Esophagus squamous epithelium (tissue), 5 donors: ENCODE data around the gene CXCR6. TPM values are rescaled to one million over a fixed set of nuclear protein-coding genes. Genes with fewer than 3 reads are reported as not detected.

ENCODE experiments used
- DNase-seq: peaks from one replicate; lab custom pipeline; 2025; lab: John Stamatoyannopoulos, UW
- H3K27ac ChIP-seq, 4 donors: fragments of 200-600 bp; sonication (generic); one replicate each; pipeline ENCODE4 v1.5.1; 2016 to 2019; ENCODE audit warnings: mild to moderate bottlenecking in 1 of 4
- H3K27me3 ChIP-seq, 4 donors: fragments of 200-600 bp; sonication (generic); 1 replicate in 3 of 4; 2 replicates in 1 of 4; pipeline versions ENCODE4 v1.5.1 to v1.6.0; 2017 to 2021; ENCODE audit warnings: antibody characterized with exemption in 1 of 4
- H3K36me3 ChIP-seq, 3 donors: fragments of 200-600 bp; sonication (generic); one replicate each; pipeline ENCODE4 v1.5.1; 2016 to 2019
- H3K4me1 ChIP-seq, 3 donors: fragments of 200-600 bp; sonication (generic); one replicate each; pipeline ENCODE4 v1.5.1; 2017 to 2019
- H3K4me3 ChIP-seq, 4 donors: fragments of 200-600 bp; sonication (generic); 1 replicate in 3 of 4; 2 replicates in 1 of 4; pipeline ENCODE4 v1.5.1; 2016 to 2019; ENCODE audit warnings: mild to moderate bottlenecking in 2 of 4, moderate library complexity in 1 of 4
- H3K9me3 ChIP-seq, 3 donors: fragments of 200-600 bp; sonication (generic); one replicate each; pipeline ENCODE4 v1.5.1; 2016 to 2019
- POLR2A ChIP-seq, 4 donors: fragments of 450-650 bp; IDR thresholded peaks; one replicate each; pipeline ENCODE4 v1.6.1; 2017; ENCODE audit warnings: antibody characterized with exemption in 4 of 4, mild to moderate bottlenecking in 4 of 4, moderate library complexity in 3 of 4
- WGBS, 2 donors: methylation state at CpG; one replicate each; pipeline ENCODE4 v1.1.5; 2018; 5-methylcytosine and 5-hydroxymethylcytosine counted together
- intact Hi-C: fragments of 100-400 bp; cut with DNase I; formaldehyde crosslinking; loops from one replicate; pipeline ENCODE4 v1.15.0; 2022
- total RNA-seq, 4 donors: library from RNA; depleted of rRNA; stranded (reverse); fragments of >200 nt; gene quantifications; one replicate each; pipeline ENCODE4 v1.1.0, GENCODE V29; 2016
- TF ChIP-seq, protein P1 (sequence below), 6 experiments: fragments of 450-650 bp in 4 of 6; fragments of 200-600 bp in 2 of 6; sonication (generic) in 2 of 6; IDR thresholded peaks; one replicate each; pipeline ENCODE4 v1.5.1; 2016 to 2019; ENCODE audit warnings: antibody characterized with exemption in 6 of 6, mild to moderate bottlenecking in 4 of 6, moderate library complexity in 4 of 6
- donor health status: DM: yes; HTN: yes; CAD: no.

Gene CXCR6
- total RNA-seq, 4 donors from 2014 or later, result 1.7 to 12.0 (median 4.4) TPM

DNA sequence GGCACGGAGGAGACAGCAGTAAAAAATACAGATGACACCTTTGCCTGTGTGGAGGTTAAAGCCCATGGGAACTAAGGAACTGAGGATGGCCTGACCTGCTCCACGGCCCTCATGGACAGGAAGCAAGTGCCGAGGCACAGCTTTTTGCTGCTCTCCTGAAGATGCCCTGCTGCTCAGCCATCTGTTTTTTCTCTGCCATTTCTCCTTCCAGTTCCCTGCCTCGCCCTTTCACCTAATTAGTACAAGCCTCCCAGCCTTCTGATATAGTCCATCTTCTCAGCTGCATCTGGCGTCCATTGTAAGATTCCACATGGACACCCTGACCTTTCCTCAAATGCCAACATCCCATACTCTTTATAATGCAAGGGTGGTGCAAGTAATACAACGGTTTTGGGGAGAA lies 11.8 kb upstream of the CXCR6 start:
- Histone ChIP-seq H3K4me1 (no peaks in the 10 kb centered on the region), H3K36me3 (peaks cover 12 to 100% (median 48%) of the 10 kb centered on the region in 3 donors), H3K4me3 (no peak overlapping the region), H3K27ac (no peak overlapping the region), H3K9me3 (no peaks in the 10 kb centered on the region), H3K27me3 (no peaks in the 10 kb centered on the region)
- no peak for DNase-seq
- intact Hi-C loops, result no loop called here
- TF ChIP-seq POLR2A (IDR thresholded peaks at IDR 0.05), result no peak
- TF ChIP-seq, protein P1, sequence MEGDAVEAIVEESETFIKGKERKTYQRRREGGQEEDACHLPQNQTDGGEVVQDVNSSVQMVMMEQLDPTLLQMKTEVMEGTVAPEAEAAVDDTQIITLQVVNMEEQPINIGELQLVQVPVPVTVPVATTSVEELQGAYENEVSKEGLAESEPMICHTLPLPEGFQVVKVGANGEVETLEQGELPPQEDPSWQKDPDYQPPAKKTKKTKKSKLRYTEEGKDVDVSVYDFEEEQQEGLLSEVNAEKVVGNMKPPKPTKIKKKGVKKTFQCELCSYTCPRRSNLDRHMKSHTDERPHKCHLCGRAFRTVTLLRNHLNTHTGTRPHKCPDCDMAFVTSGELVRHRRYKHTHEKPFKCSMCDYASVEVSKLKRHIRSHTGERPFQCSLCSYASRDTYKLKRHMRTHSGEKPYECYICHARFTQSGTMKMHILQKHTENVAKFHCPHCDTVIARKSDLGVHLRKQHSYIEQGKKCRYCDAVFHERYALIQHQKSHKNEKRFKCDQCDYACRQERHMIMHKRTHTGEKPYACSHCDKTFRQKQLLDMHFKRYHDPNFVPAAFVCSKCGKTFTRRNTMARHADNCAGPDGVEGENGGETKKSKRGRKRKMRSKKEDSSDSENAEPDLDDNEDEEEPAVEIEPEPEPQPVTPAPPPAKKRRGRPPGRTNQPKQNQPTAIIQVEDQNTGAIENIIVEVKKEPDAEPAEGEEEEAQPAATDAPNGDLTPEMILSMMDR (IDR thresholded peaks at IDR 0.05), result no peak
- WGBS, 2 donors, result 89% methylated on average over 6 of the region's 6 CpGs

DNA sequence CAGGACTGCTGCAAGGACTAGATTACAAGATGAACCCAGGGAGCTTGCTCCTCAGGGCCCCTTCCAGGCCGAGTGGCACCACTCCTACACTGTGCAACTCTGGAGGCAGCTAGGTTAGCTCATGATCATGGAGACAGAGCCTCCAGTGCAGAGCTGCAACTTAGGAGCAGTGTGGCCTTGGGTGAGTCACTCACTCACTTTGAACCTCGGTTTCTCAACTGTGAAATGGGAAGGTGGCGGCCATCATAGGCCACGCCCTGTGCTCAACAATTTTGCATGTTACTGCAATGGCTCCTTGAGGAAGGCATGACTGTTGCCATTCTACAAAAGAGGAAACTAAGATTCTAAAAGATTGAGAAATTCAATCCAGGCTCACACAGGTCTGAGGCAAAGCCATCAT lies 11.2 kb upstream of the CXCR6 start:
- intact Hi-C loops, result no loop called here
- H3K4me3 ChIP-seq, result no peak overlapping the region
- H3K9me3 ChIP-seq, result no peaks in the 10 kb centered on the region

DNA sequence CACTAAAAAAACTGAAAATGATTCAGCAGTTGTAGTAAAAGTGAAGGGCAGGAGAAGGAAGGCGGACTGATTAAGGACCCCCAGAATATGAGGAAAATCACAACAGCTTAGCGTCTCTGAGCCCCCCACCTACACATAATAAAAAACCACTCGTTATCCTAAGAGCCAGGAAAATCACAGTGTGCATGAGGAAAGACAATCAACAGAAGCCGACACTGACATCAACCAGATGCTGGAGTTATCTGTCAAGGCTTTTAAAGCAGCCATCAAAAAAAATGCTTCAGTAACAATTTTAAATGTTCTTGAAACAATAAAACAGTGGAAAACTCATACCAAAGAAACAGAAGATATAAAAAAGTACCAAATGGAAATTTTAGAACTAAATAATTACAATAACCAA lies 9.7 kb upstream of the CXCR6 start:
- intact Hi-C loops, result no loop called here
- H3K36me3 ChIP-seq, result peaks cover 16 to 97% (median 48%) of the 10 kb centered on the region in 3 donors
- H3K27me3 ChIP-seq, result no peaks in the 10 kb centered on the region
- WGBS, 2 donors, result 77 to 78% methylated on average over 3 to 4 of the region's 4 CpGs
- H3K4me3 ChIP-seq, result no peak overlapping the region
- no peak overlapping the region for H3K27ac ChIP-seq
- H3K4me1 ChIP-seq, result no peaks in the 10 kb centered on the region
- no peak for TF ChIP-seq POLR2A (IDR thresholded peaks at IDR 0.05)
- no peak for DNase-seq
- no peaks in the 10 kb centered on the region for H3K9me3 ChIP-seq

More for the DNA sequence above, 11.2 kb upstream of the CXCR6 start:
- TF ChIP-seq, protein P1 (IDR thresholded peaks at IDR 0.05), result no peak
- TF ChIP-seq POLR2A (IDR thresholded peaks at IDR 0.05), result no peak
- Histone ChIP-seq H3K27ac (no peak overlapping the region), H3K27me3 (no peaks in the 10 kb centered on the region), H3K36me3 (peaks cover 12 to 100% (median 51%) of the 10 kb centered on the region in 3 donors), H3K4me1 (no peaks in the 10 kb centered on the region)
- no peak for DNase-seq
- 72 to 100% methylated on average over 2 to 3 of the region's 4 CpGs for WGBS, 2 donors

DNA sequence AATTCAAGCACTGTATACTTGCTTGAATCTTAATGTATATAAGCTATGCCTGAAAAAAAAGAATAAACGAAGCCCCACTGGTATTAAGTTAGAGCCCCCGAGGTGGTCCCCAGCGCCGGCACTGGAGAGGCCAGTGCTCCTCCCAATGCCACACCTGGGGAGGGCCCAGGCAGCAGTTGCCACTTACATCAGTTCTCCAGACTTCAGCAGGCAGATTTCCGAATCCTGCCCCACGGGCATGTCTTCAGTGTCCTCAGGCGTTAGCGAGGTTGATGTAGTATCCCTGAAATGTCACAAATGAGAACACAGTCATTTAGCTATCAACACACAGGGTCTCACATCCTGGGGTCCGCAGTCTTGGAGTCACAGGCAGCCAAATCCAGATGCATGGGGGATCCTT lies 7.0 kb upstream of the CXCR6 start:
- no peaks in the 10 kb centered on the region for H3K9me3 ChIP-seq
- TF ChIP-seq POLR2A (IDR thresholded peaks at IDR 0.05), result no peak
- TF ChIP-seq, protein P1 (IDR thresholded peaks at IDR 0.05), result no peak
- no peaks in the 10 kb centered on the region for H3K27me3 ChIP-seq
- DNase-seq, result no peak
- no peak overlapping the region for H3K4me3 ChIP-seq
- peaks cover 0 to 17% (median 5%) of the 10 kb centered on the region in 3 donors for H3K4me1 ChIP-seq
- intact Hi-C loops, result no loop called here
- H3K27ac ChIP-seq, result no peak overlapping the region
- 66 to 93% methylated on average over 5 to 8 of the region's 9 CpGs for WGBS, 2 donors
- H3K36me3 ChIP-seq, result peaks cover 9 to 70% (median 27%) of the 10 kb centered on the region in 3 donors

DNA sequence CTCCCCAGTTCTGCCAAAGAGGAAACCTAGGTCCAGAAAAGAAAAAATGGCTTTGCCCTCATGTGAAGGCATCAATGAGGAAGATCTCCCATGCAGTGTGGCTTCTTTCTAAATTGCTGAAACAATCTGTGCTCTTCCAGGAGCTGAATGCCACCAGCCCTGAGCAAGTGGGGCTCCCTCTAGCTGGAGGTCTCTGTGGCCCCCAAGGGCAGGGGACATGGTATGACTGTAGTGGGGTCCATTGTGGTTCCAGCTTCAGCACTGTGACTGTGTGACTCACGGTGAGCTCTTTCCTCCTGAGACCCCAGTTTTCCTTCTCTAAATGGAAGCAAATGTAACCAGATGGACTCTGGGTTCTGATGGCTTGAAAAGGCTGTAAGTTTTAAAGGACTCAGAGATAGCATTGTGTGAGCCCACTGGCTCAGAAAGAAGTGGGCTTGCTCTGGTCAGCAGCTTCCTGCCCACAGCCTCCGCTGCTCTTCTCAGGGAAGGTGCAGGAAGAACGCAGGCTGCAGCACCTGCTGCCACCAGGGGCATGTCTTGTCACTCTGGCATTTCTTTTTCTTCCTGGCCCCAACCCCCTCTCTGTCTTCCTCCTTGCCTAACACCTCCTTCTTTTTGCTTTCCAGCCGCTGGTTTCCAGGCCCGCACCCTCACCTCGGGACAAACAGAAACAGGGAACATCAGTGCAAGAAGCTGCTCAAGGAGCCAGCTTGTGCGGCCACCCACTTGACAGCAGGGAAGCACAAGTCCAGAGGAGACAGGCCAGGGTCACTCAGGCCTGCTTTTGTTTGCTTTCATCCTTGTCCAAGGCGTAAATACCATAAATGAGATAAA lies 5.8 kb upstream of the CXCR6 start:
- WGBS, 2 donors, result 85 to 92% methylated on average over 7 to 8 of the region's 8 CpGs
- no peak for DNase-seq
- Histone ChIP-seq H3K9me3 (no peaks in the 10 kb centered on the region), H3K4me3 (no peak overlapping the region), H3K4me1 (peaks cover 0 to 22% (median 5%) of the 10 kb centered on the region in 3 donors), H3K36me3 (peaks cover 8 to 61% (median 21%) of the 10 kb centered on the region in 3 donors), H3K27me3 (no peaks in the 10 kb centered on the region), H3K27ac (no peak overlapping the region)
- no peak for TF ChIP-seq POLR2A (IDR thresholded peaks at IDR 0.05)
- TF ChIP-seq, protein P1 (IDR thresholded peaks at IDR 0.05), result no peak
- intact Hi-C loops, result loop anchor here (2.0 kb wide), 1 partner anchor 141 kb away; no protein-coding TSS in a partner anchor
